HepG2 (cell line): ENCODE results near the gene ZNF217. TPM values are rescaled to one million over a fixed set of nuclear protein-coding genes. Genes with fewer than 3 reads are reported as not detected.
"Not testable (repeated sequence)": the region's sequence is repeated elsewhere in the genome, so short reads cannot be mapped to it uniquely, and the experiment has no call there.

ENCODE experiments used
- ARID4A ChIP-seq: sonication (generic); formaldehyde crosslinking; IDR thresholded peaks from 2 replicates; pipeline ENCODE4 v1.5.0; 2020; ENCODE audit warnings: mild to moderate bottlenecking, missing genetic modification reagents, borderline replicate concordance
- CBX2 ChIP-seq, 2 experiments: fragments of 200-600 bp in 1 of 2; sonication (generic); formaldehyde crosslinking in 1 of 2; IDR thresholded peaks; 2 replicates each; pipeline versions ENCODE4 v1.7.0 to v1.8.1; 2018 to 2022; ENCODE audit warnings: low read depth in 2 of 2, low read length in 1 of 2, mild to moderate bottlenecking in 1 of 2, missing genetic modification reagents in 1 of 2
- DDIT3 ChIP-seq: sonication (generic); formaldehyde crosslinking; IDR thresholded peaks from 2 replicates; pipeline ENCODE4 v1.4.0; 2020; ENCODE audit warnings: mild to moderate bottlenecking, missing genetic modification reagents
- HMG20A ChIP-seq: IDR thresholded peaks from 2 replicates; pipeline ENCODE4 v1.6.1; 2016; ENCODE audit warnings: borderline replicate concordance
- HNF4G ChIP-seq, 2 experiments: sonication (generic) in 1 of 2; formaldehyde crosslinking in 1 of 2; IDR thresholded peaks; 2 replicates each; pipeline versions ENCODE4 v1.4.0 to v1.6.1; 2011 to 2020; ENCODE audit warnings: borderline replicate concordance in 2 of 2, low read depth in 2 of 2, mild to moderate bottlenecking in 2 of 2, low read length in 1 of 2, missing genetic modification reagents in 1 of 2, moderate library complexity in 1 of 2
- KAT8 ChIP-seq: IDR thresholded peaks from 2 replicates; pipeline ENCODE4 v1.6.1; 2016; ENCODE audit warnings: missing genetic modification reagents, missing compliant biosample characterization
- NFYB ChIP-seq: sonication (generic); formaldehyde crosslinking; IDR thresholded peaks from 2 replicates; pipeline ENCODE4 v1.4.0; 2020; ENCODE audit warnings: missing genetic modification reagents
- NR2C2 ChIP-seq: sonication (generic); formaldehyde crosslinking; IDR thresholded peaks from 2 replicates; pipeline ENCODE4 v1.4.0; 2020; ENCODE audit warnings: missing genetic modification reagents, mild to moderate bottlenecking, moderate library complexity, borderline replicate concordance
- PPARG ChIP-seq: conservative IDR thresholded peaks from 2 replicates; pipeline ENCODE4 v1.6.1; 2016; ENCODE audit warnings: missing biosample characterization, missing genetic modification reagents
- SOX13 ChIP-seq, 3 experiments: fragments of 450-650 bp in 1 of 3; sonication (generic) in 1 of 3; formaldehyde crosslinking in 1 of 3; IDR thresholded peaks in 2 of 3; conservative IDR thresholded peaks in 1 of 3; 2 replicates each; pipeline versions ENCODE4 v1.5.0 to v1.6.1; 2016 to 2020; ENCODE audit warnings: antibody characterized with exemption in 1 of 3, mild to moderate bottlenecking in 1 of 3, missing compliant biosample characterization in 1 of 3, missing genetic modification reagents in 1 of 3, moderate library complexity in 1 of 3
- TCF7L2 ChIP-seq: IDR thresholded peaks from 2 replicates; pipeline ENCODE4 v1.6.1; 2011; ENCODE audit warnings: mild to moderate bottlenecking, low read depth, low read length, moderate library complexity
- ZBTB43 ChIP-seq: sonication (generic); formaldehyde crosslinking; conservative IDR thresholded peaks from 2 replicates; pipeline ENCODE4 v1.4.0; 2020; ENCODE audit warnings: missing genetic modification reagents
- ZGPAT ChIP-seq: IDR thresholded peaks from 2 replicates; pipeline ENCODE4 v1.6.1; 2016; ENCODE audit warnings: mild to moderate bottlenecking
- ZNF18 ChIP-seq: sonication (generic); formaldehyde crosslinking; IDR thresholded peaks from 2 replicates; pipeline ENCODE4 v1.8.0; 2022; ENCODE audit warnings: mild to moderate bottlenecking, missing genetic modification reagents; ENCODE audit not compliant: insufficient replicate concordance
- ZNF230 ChIP-seq: sonication (generic); formaldehyde crosslinking; IDR thresholded peaks from 2 replicates; pipeline ENCODE4 v1.4.0; 2020; ENCODE audit warnings: mild to moderate bottlenecking, missing genetic modification reagents
- ZNF232 ChIP-seq: sonication (generic); formaldehyde crosslinking; IDR thresholded peaks from 2 replicates; pipeline ENCODE4 v1.4.0; 2020; ENCODE audit warnings: missing genetic modification reagents, borderline replicate concordance
- polyA plus RNA-seq, 8 experiments: library from polyadenylated mRNA; depleted of rRNA in 3 of 8; stranded (reverse) in 7 of 8; unstranded in 1 of 8; fragments of >200 nt; fragmentation: Illumina TruSeq in 4 of 8; extraction: Trizol in 4 of 8; gene quantifications; 2 replicates each; pipeline versions ENCODE4 v1.2.1 to v1.2.3, GENCODE V29; 2011 to 2016; ENCODE audit warnings: low read depth in 4 of 8, missing spikeins in 1 of 8, mixed read lengths in 1 of 8; ENCODE audit not compliant: insufficient read depth in 1 of 8
- total RNA-seq, 5 experiments: library from RNA; depleted of rRNA; stranded (reverse); fragments of >200 nt; fragmentation: Illumina TruSeq; extraction: Trizol; gene quantifications; 2 replicates each; pipeline ENCODE4 v1.2.3, GENCODE V29; 2016; ENCODE audit warnings: low read depth in 1 of 5

ZNF217 gene
- total and polyA plus RNA-seq, 2 of the 13 experiments (the other 11 are each of a cell fraction or from before 2014, with no cell fraction given), result 22.3 to 29.8 TPM

- TF ChIP-seq HNF4G (IDR thresholded peaks at IDR 0.05; ENCODE audit: borderline replicate concordance, low read depth, low read length) (peak; percentile 47; the same call in 1 of the 2 replicates), HNF4G (CRISPR knock-in tag; IDR thresholded peaks at IDR 0.05; ENCODE audit: borderline replicate concordance, low read depth) (peak; percentile 30; the same call in 1 of the 2 replicates), KAT8 (peak; percentile 56; the same call in 1 of the 2 replicates), ZBTB43 (peak; percentile 80; the same call in 1 of the 2 replicates), ZNF232 (0 out of 2 replicates have a peak, but pooled peaks have one; percentile 20), SOX13 (IDR thresholded peaks at IDR 0.05) (peak; percentile 56), SOX13 (CRISPR knock-in tag; conservative IDR thresholded peaks at IDR 0.05 in 1 of 2, IDR thresholded peaks at IDR 0.05 in 1 of 2) (peak; percentile 17 to 91; a peak in 3 of 4 replicates), PPARG (CRISPR knock-in tag) (peak; percentile 71), ZNF18 (CRISPR knock-in tag) (peak; percentile 30), ARID4A (CRISPR knock-in tag) (peak; percentile 77; the same call in 1 of the 2 replicates), ZGPAT (CRISPR knock-in tag) (peak; percentile 93), NFYB (peak; percentile 27; the same call in 1 of the 2 replicates), TCF7L2 (peak; percentile 93), ZNF230 (CRISPR knock-in tag) (peak; percentile 39), DDIT3 (CRISPR knock-in tag) (peak; percentile 59; the same call in 1 of the 2 replicates), NR2C2 (peak; percentile 67), CBX2 (CRISPR knock-in tag; IDR thresholded peaks at IDR 0.05; ENCODE audit: low read depth) (peak; percentile 8; the same call in 1 of the 2 replicates), HMG20A (peak; percentile 77; the same call in 1 of the 2 replicates)
- TF ChIP-seq CBX2 (IDR thresholded peaks at IDR 0.05; ENCODE audit: low read depth, low read length), result not testable (repeated sequence)
These were observed 41.7 kb downstream of the ZNF217 start (continued) for GRCh38 chr20:53551719-53552571.
